ENCODE results near the gene NRXN3. TPM values are rescaled to one million over a fixed set of nuclear protein-coding genes. Genes with fewer than 3 reads are reported as not detected.

NRXN3 gene
- total RNA-seq, 1 donor = 2.5 TPM

DNA sequence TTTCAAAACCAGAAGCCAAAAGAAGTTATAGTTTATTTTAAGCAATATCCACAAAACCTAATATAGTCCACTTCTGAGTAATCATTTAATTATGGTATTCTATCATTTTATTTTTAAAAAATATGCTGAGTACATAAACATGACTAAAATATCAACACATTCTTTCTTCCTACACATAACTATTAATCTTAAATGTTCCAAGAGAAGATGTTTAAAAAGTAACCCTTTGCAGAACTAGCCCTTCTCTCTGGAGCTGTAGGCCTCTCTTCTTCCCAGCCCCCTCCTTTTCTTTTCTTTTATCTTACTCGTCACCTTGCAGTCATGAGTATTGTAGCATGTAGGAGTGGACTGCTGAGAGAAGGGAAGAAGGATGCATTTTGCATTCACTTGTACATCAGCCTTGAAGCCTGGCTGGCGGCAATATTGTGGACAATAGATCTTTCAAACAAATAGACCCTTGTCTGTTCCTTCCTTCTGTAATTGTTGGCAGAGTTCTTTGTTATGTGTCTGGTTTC is 941.9 kb downstream of the NRXN3 start:
- H3K27ac ChIP-seq (ENCODE audit: low read depth, low read length) = no peak overlapping the region
- no peaks in the 10 kb centered on the region for H4K20me1 ChIP-seq (ENCODE audit: insufficient read depth, low read length)
- peaks cover 4% of the 10 kb centered on the region for H3K4me1 ChIP-seq (ENCODE audit: insufficient read depth, low read length)
- H3K9me3 ChIP-seq (ENCODE audit: low read depth, low read length) = no peaks in the 10 kb centered on the region
- no peak overlapping the region for H3K4me3 ChIP-seq (ENCODE audit: insufficient read depth, low read length)
- no peaks in the 10 kb centered on the region for H3K36me3 ChIP-seq (ENCODE audit: insufficient read depth, low read length)
- H3K27me3 ChIP-seq (ENCODE audit: insufficient read depth, low read length) = no peaks in the 10 kb centered on the region
- H3K79me2 ChIP-seq (ENCODE audit: insufficient read depth, low read length) = no peaks in the 10 kb centered on the region
- no peak overlapping the region for H2AFZ ChIP-seq (ENCODE audit: low read length)
- no peak for DNase-seq (ENCODE audit: insufficient read length, low spot score, missing footprints)
- H3K4me2 ChIP-seq (ENCODE audit: insufficient read depth, low read length) = peak overlapping the region; percentile 18
- TF ChIP-seq, protein P1, sequence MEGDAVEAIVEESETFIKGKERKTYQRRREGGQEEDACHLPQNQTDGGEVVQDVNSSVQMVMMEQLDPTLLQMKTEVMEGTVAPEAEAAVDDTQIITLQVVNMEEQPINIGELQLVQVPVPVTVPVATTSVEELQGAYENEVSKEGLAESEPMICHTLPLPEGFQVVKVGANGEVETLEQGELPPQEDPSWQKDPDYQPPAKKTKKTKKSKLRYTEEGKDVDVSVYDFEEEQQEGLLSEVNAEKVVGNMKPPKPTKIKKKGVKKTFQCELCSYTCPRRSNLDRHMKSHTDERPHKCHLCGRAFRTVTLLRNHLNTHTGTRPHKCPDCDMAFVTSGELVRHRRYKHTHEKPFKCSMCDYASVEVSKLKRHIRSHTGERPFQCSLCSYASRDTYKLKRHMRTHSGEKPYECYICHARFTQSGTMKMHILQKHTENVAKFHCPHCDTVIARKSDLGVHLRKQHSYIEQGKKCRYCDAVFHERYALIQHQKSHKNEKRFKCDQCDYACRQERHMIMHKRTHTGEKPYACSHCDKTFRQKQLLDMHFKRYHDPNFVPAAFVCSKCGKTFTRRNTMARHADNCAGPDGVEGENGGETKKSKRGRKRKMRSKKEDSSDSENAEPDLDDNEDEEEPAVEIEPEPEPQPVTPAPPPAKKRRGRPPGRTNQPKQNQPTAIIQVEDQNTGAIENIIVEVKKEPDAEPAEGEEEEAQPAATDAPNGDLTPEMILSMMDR (IDR thresholded peaks at IDR 0.05; ENCODE audit: extremely low read depth, low read depth, low read length) = no peak

DNA sequence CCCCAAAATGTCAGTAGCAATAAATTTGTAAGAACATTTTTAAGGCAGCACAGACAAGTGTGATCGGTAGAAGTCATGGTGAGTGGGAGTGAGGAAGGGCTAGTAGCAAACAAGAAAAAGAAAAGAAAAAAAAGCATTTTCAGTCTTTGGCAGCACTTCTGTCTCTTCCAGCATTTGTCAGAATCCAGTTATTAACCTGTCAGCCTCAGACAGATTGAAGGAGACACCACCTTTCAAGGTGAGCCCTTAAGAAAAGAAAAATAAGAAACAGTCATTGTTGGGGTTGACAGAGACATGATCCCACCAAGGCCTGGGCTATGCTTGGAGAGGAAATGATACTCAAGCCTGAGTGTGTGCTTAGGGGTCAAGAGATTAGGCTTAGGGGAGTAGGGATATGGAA is 947.4 kb downstream of the NRXN3 start:
- H3K4me3 ChIP-seq (ENCODE audit: insufficient read depth, low read length) = no peak overlapping the region
- no peaks in the 10 kb centered on the region for H3K9me3 ChIP-seq (ENCODE audit: low read depth, low read length)
- no peak overlapping the region for H3K4me2 ChIP-seq (ENCODE audit: insufficient read depth, low read length)
- H3K4me1 ChIP-seq (ENCODE audit: insufficient read depth, low read length) = no peaks in the 10 kb centered on the region
- no peak for DNase-seq (ENCODE audit: insufficient read length, low spot score, missing footprints)
- H3K36me3 ChIP-seq (ENCODE audit: insufficient read depth, low read length) = no peaks in the 10 kb centered on the region
- no peak overlapping the region for H3K27ac ChIP-seq (ENCODE audit: low read depth, low read length)
- no peaks in the 10 kb centered on the region for H4K20me1 ChIP-seq (ENCODE audit: insufficient read depth, low read length)
- no peaks in the 10 kb centered on the region for H3K27me3 ChIP-seq (ENCODE audit: insufficient read depth, low read length)
- no peak overlapping the region for H2AFZ ChIP-seq (ENCODE audit: low read length)
- no peaks in the 10 kb centered on the region for H3K79me2 ChIP-seq (ENCODE audit: insufficient read depth, low read length)
- TF ChIP-seq, protein P1 (IDR thresholded peaks at IDR 0.05; ENCODE audit: extremely low read depth, low read depth, low read length) = no peak

DNA sequence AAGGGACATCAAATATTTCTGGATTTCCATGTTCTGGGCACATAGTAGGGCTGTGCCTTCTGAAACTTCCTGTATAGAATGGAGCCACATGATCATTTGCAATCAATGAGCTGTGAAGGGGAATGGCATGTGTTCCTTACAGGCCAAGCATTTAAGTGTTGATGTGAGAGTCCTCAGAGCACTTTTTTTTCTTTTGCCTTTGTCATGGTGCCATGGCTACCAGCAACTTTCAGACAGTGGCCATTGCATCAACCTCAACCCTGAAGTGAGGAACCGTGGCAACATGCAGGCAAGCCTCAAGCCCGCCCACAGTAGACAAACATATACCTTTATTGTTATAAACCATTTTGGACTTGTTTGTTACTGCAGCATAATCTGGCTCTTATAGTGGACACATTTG is 948.1 kb downstream of the NRXN3 start:
- H3K27ac ChIP-seq (ENCODE audit: low read depth, low read length) = no peak overlapping the region

DNA sequence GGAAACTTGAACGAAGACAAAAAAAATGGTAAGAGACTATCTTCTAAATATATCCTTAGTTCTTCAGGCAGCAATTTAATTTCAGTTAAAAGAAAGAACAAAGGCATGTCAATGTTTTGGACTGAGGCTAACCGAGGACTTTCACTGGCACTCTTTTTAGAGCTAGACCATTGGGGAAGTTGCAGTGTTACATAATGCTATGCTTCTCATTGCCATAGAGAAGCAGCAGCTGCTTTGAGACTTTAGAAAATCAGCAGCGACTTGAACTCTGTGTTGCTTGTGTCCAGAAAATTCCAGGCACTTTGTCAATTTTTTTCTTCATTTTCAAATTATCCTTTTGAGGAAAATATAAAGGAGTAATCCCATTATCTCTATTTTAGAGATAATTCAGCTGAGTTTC is 964.2 kb downstream of the NRXN3 start:
- Histone ChIP-seq H2AFZ (ENCODE audit: low read length) (no peak overlapping the region), H3K4me2 (ENCODE audit: insufficient read depth, low read length) (no peak overlapping the region)
- no peak for DNase-seq (ENCODE audit: insufficient read length, low spot score, missing footprints)

More for the DNA sequence above, 948.1 kb downstream of the NRXN3 start:
- H3K36me3 ChIP-seq (ENCODE audit: insufficient read depth, low read length) = no peaks in the 10 kb centered on the region
- H4K20me1 ChIP-seq (ENCODE audit: insufficient read depth, low read length) = no peaks in the 10 kb centered on the region
- DNase-seq (ENCODE audit: insufficient read length, low spot score, missing footprints) = no peak
- no peak overlapping the region for H3K4me2 ChIP-seq (ENCODE audit: insufficient read depth, low read length)
- TF ChIP-seq, protein P1 (IDR thresholded peaks at IDR 0.05; ENCODE audit: extremely low read depth, low read depth, low read length) = no peak
- no peaks in the 10 kb centered on the region for H3K9me3 ChIP-seq (ENCODE audit: low read depth, low read length)
- no peaks in the 10 kb centered on the region for H3K79me2 ChIP-seq (ENCODE audit: insufficient read depth, low read length)
- no peak overlapping the region for H2AFZ ChIP-seq (ENCODE audit: low read length)
- no peak overlapping the region for H3K4me3 ChIP-seq (ENCODE audit: insufficient read depth, low read length)
- H3K27me3 ChIP-seq (ENCODE audit: insufficient read depth, low read length) = no peaks in the 10 kb centered on the region
- no peaks in the 10 kb centered on the region for H3K4me1 ChIP-seq (ENCODE audit: insufficient read depth, low read length)

More for the DNA sequence above, 964.2 kb downstream of the NRXN3 start:
- Histone ChIP-seq H3K27me3 (ENCODE audit: insufficient read depth, low read length) (no peaks in the 10 kb centered on the region), H3K27ac (ENCODE audit: low read depth, low read length) (no peak overlapping the region), H3K79me2 (ENCODE audit: insufficient read depth, low read length) (no peaks in the 10 kb centered on the region), H4K20me1 (ENCODE audit: insufficient read depth, low read length) (no peaks in the 10 kb centered on the region), H3K9me3 (ENCODE audit: low read depth, low read length) (no peaks in the 10 kb centered on the region), H3K4me1 (ENCODE audit: insufficient read depth, low read length) (no peaks in the 10 kb centered on the region), H3K36me3 (ENCODE audit: insufficient read depth, low read length) (no peaks in the 10 kb centered on the region), H3K4me3 (ENCODE audit: insufficient read depth, low read length) (no peak overlapping the region)
- TF ChIP-seq, protein P1 (IDR thresholded peaks at IDR 0.05; ENCODE audit: extremely low read depth, low read depth, low read length) = no peak

Measured in osteoblast (primary cell).